ENCODE data around the gene DNAJB6.

- TF ChIP-seq POLR2AphosphoS5 (IDR thresholded peaks at IDR 0.05) (no peak), POLR2A (IDR thresholded peaks at IDR 0.05; ENCODE audit: low read depth) (no peak)
Measured at GRCh38 chr7:157299317-157299612, 37.5 kb upstream of the DNAJB6 start.

Data from esophagus muscularis mucosa (tissue), 2 donors.